Naive thymus-derived CD8-positive, alpha-beta T cell (primary cell): ENCODE results near the gene UNC93A. TPM values are rescaled to one million over a fixed set of nuclear protein-coding genes. Genes with fewer than 3 reads are reported as not detected.
"Not testable (repeated sequence)": the region's sequence is repeated elsewhere in the genome, so short reads cannot be mapped to it uniquely, and the experiment has no call there.

Experiments
- ATAC-seq, 2 donors: fragments of 150-1000 bp; cut with Tn5 transposase in 1 of 2; sonication (Bioruptor Pico), chemical (Tn5 transposase) in 1 of 2; 1 replicate in 1 of 2; 2 replicates in 1 of 2; pipeline ENCODE4 v1.10.0; 2021; ENCODE audit warnings: mild to moderate bottlenecking in 2 of 2, moderate library complexity in 2 of 2
- POLR2A ChIA-PET: fragments of 350-600 bp; sonication (Branson Sonifier 250); formaldehyde crosslinking; loops from one replicate; lab custom pipeline; 2021; ENCODE audit warnings: antibody characterized with exemption; lab: Charles Lee
- DNase-seq, 10 donors: peaks; one replicate each; pipeline versions ENCODE4 v3.0.0 to v3.0.0-alpha.2; 2020 to 2022
- H3K27ac Mint-ChIP-seq, 10 donors: one replicate each; pipeline ENCODE4 v1.8.0; 2020 to 2022; ENCODE audit warnings: mild to moderate bottlenecking in 10 of 10, mixed read lengths in 10 of 10, moderate library complexity in 4 of 10, inconsistent platforms in 1 of 10
- H3K27me3 Mint-ChIP-seq, 5 donors: one replicate each; pipeline ENCODE4 v1.8.0; 2021 to 2022; ENCODE audit warnings: mixed read lengths in 5 of 5
- H3K36me3 Mint-ChIP-seq, 3 donors: one replicate each; pipeline ENCODE4 v1.8.0; 2020 to 2022; ENCODE audit warnings: mixed read lengths in 3 of 3, mild to moderate bottlenecking in 2 of 3, inconsistent platforms in 1 of 3
- H3K4me1 Mint-ChIP-seq, 4 donors: one replicate each; pipeline ENCODE4 v1.8.0; 2021 to 2022; ENCODE audit warnings: mixed read lengths in 4 of 4
- H3K4me3 Mint-ChIP-seq, 10 donors: one replicate each; pipeline ENCODE4 v1.8.0; 2020 to 2022; ENCODE audit warnings: mild to moderate bottlenecking in 10 of 10, mixed read lengths in 10 of 10, moderate library complexity in 6 of 10, inconsistent platforms in 1 of 10
- H3K9me3 Mint-ChIP-seq, 9 donors: one replicate each; pipeline ENCODE4 v1.8.0; 2020 to 2022; ENCODE audit warnings: mixed read lengths in 9 of 9, mild to moderate bottlenecking in 3 of 9, inconsistent platforms in 1 of 9, moderate library complexity in 1 of 9
- polyA plus RNA-seq, 3 donors: library from polyadenylated mRNA; unstranded; fragments of 300-500 nt; fragmentation: Illumina TruSeq; gene quantifications; one replicate each; pipeline ENCODE4 v1.2.3, GENCODE V29; 2021
- total RNA-seq, 8 experiments: library from RNA in 2 of 8; stranded (reverse) in 2 of 8; gene quantifications; one replicate each; pipeline ENCODE4 v1.2.3 and lab custom pipeline; 2021 to 2026

Gene UNC93A
- total and polyA plus RNA-seq, 5 experiments from 2014 or later: not detected

DNA sequence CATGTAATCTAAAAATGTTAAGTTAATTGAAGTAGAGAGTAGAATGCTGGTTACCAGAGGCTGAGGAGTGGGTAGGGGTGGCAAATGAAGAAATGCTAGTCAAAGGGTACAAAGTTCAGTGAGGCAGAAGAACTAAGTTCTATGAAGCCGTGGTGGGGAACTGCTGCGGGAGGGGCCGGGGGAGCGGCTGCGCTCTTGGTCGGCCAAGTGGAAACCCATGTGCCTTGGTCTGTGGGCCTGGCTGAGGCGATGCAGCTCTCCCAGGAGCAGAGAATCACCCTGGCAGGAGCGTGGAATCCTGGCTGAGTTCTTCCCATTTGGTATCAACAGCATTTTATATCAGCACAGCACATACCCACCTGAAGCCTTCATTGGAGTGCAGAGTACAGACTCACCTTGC is 56.1 kb downstream of the UNC93A start:
- H3K27ac Mint-ChIP-seq: no peak overlapping the region
- peaks cover 6 to 21% (median 17%) of the 10 kb centered on the region in 4 donors for H3K4me1 Mint-ChIP-seq
- POLR2A ChIA-PET: no interaction called here
- DNase-seq: no peak
- H3K27me3 Mint-ChIP-seq: peaks cover 0 to 5% (median 0%) of the 10 kb centered on the region in 5 donors
- H3K36me3 Mint-ChIP-seq: no peaks in the 10 kb centered on the region
- no peaks in the 10 kb centered on the region for H3K9me3 Mint-ChIP-seq
- H3K4me3 Mint-ChIP-seq: no peak overlapping the region
- ATAC-seq: no peak

- Mint-ChIP-seq H3K36me3 (peaks cover 0 to 2% (median 0%) of the 10 kb centered on the region in 3 donors), H3K4me1 (peaks cover 6 to 21% (median 17%) of the 10 kb centered on the region in 4 donors), H3K4me3 (peak overlapping the region; percentile 87 to 97 (median 92)), H3K27ac (peak overlapping the region in 5 of 10 donors; percentile 61 to 93 (median 72)), H3K27me3 (peaks cover 0 to 10% (median 1%) of the 10 kb centered on the region in 5 donors), H3K9me3 (peaks cover 0 to 2% (median 0%) of the 10 kb centered on the region in 9 donors)
- DNase-seq (no peak), ATAC-seq (no peak)
- POLR2A ChIA-PET: no interaction called here
Observed at GRCh38 chr6:167349631-167350274, 58.6 kb downstream of the UNC93A start.

DNA sequence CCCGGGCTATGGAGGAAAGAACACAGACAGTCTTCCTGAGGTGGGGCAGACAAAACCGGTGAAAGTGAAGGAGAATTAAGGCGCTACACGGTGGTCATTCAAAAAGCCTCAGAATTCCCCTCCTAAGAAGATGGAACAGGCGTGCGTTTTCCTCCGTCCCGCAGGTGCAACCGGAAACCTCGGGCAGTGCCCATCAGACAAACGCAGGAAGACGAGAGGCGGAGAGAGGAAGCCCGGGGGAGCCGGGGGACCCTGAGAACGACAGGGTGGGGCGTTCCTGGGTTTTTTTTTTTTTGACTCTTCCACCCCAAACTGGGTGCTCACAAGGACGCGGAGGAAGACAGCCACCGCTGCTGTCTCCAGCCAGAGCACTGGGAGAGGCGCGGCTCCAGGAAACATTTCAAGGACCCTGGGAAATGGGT is 59.2 kb downstream of the UNC93A start:
- Mint-ChIP-seq H3K4me1 (peaks cover 6 to 21% (median 17%) of the 10 kb centered on the region in 4 donors), H3K36me3 (peaks cover 0 to 2% (median 0%) of the 10 kb centered on the region in 3 donors), H3K27ac (peak overlapping the region in 6 of 10 donors; percentile 61 to 93 (median 72)), H3K9me3 (peaks cover 0 to 2% (median 0%) of the 10 kb centered on the region in 9 donors), H3K27me3 (peaks cover 0 to 10% (median 1%) of the 10 kb centered on the region in 5 donors), H3K4me3 (peak overlapping the region; percentile 87 to 97 (median 92))
- POLR2A ChIA-PET: interaction anchor here (0.8 kb wide), 1 partner anchor 351 kb away, joined by 3 read pairs; the partner anchor contains the start of gene CEP43
- no peak for ATAC-seq
- DNase-seq: peak in 2 of 10 donors; percentile 5 to 13

- Mint-ChIP-seq H3K27ac (peak overlapping the region in 6 of 10 donors; percentile 26 to 93 (median 72)), H3K4me1 (peaks cover 6 to 21% (median 17%) of the 10 kb centered on the region in 4 donors)
Observed at GRCh38 chr6:167350731-167351655, 59.9 kb downstream of the UNC93A start.

DNA sequence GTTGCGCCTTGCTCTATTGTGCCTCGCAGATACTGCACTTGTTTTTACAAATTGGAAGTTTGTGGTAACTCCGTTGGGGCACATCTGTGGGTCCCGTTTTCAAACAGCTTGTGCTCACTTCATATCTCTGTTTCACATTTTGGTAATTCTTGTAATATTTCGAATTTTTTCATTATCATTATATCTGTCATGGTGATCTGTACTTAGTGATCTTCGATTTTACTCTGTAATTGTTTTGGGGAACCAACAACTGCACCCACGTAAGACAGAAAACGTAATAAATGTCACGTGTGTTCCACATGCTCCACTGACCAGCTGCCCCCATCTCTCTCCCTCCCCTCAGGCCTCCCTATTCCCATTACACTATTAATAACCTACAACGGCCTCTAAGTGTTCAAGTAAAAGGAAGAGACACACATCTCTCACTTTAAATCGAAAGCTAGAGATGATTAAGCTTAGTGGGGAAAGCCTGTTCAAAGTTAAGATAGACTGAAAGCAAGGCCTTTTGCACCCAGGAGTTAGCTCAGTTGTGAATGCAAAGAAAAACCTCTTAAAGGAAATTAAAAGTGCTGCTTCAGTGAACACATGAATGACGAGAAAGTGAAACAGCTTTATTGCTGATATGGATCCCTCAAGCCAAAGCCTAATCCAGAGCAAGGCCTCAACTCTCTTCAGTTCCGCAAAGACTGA is 60.7 kb downstream of the UNC93A start:
- peaks cover 0 to 2% (median 0%) of the 10 kb centered on the region in 9 donors for H3K9me3 Mint-ChIP-seq
- peaks cover 0 to 2% (median 0%) of the 10 kb centered on the region in 3 donors for H3K36me3 Mint-ChIP-seq
- ATAC-seq (no peak), DNase-seq (no peak)
- POLR2A ChIA-PET: interaction anchor here (0.9 kb wide), 1 partner anchor 395 kb away, joined by 3 read pairs; the partner anchor contains the start of gene RNASET2
- peaks cover 6 to 21% (median 17%) of the 10 kb centered on the region in 4 donors for H3K4me1 Mint-ChIP-seq
- peaks cover 1 to 12% (median 4%) of the 10 kb centered on the region in 5 donors for H3K27me3 Mint-ChIP-seq
- peak overlapping the region; percentile 87 to 97 (median 92) for H3K4me3 Mint-ChIP-seq
- peak overlapping the region in 5 of 10 donors; percentile 12 to 83 (median 48) for H3K27ac Mint-ChIP-seq

More at GRCh38 chr6:167350731-167351655, 59.9 kb downstream of the UNC93A start:
- DNase-seq (peak; percentile 53 to 83 (median 73)), ATAC-seq (peak; percentile 84 to 85)
- H3K36me3 Mint-ChIP-seq: peaks cover 0 to 2% (median 0%) of the 10 kb centered on the region in 3 donors
- peaks cover 0 to 10% (median 4%) of the 10 kb centered on the region in 5 donors for H3K27me3 Mint-ChIP-seq
- peaks cover 0 to 2% (median 0%) of the 10 kb centered on the region in 9 donors for H3K9me3 Mint-ChIP-seq
- POLR2A ChIA-PET: interaction anchor here (0.8 to 0.9 kb wide), 2 partner anchors 352 to 394 kb away, joined by 3 read pairs; partner anchors contain the start of genes CEP43 and RNASET2
- peak overlapping the region; percentile 87 to 97 (median 92) for H3K4me3 Mint-ChIP-seq

- DNase-seq (no peak), ATAC-seq (no peak)
- Mint-ChIP-seq H3K9me3 (peaks cover 0 to 2% (median 0%) of the 10 kb centered on the region in 9 donors), H3K4me3 (no peak overlapping the region), H3K27ac (no peak overlapping the region), H3K27me3 (peaks cover 4 to 10% (median 9%) of the 10 kb centered on the region in 5 donors), H3K36me3 (peaks cover 0 to 2% (median 0%) of the 10 kb centered on the region in 3 donors), H3K4me1 (peaks cover 0 to under 1% (median under 1%) of the 10 kb centered on the region in 4 donors)
- POLR2A ChIA-PET: no interaction called here
Observed at GRCh38 chr6:167356874-167357273, 65.8 kb downstream of the UNC93A start.

- Mint-ChIP-seq H3K27me3 (peaks cover 4 to 14% (median 7%) of the 10 kb centered on the region in 5 donors), H3K27ac (peak overlapping the region in 1 of 10 donors; percentile 44)
- H3K4me1 Mint-ChIP-seq, H3K9me3 Mint-ChIP-seq, ATAC-seq, DNase-seq, H3K4me3 Mint-ChIP-seq, H3K36me3 Mint-ChIP-seq, POLR2A ChIA-PET: not testable (repeated sequence)
Observed at GRCh38 chr6:167358394-167358793, 67.3 kb downstream of the UNC93A start.

- H3K9me3 Mint-ChIP-seq, ATAC-seq, H3K27ac Mint-ChIP-seq, H3K36me3 Mint-ChIP-seq, H3K4me3 Mint-ChIP-seq, H3K4me1 Mint-ChIP-seq, DNase-seq, POLR2A ChIA-PET: not testable (repeated sequence)
- H3K27me3 Mint-ChIP-seq: peaks cover 3 to 17% (median 7%) of the 10 kb centered on the region in 5 donors
Observed at GRCh38 chr6:167361170-167361569, 70.1 kb downstream of the UNC93A start.

Other genes with a start within 250 kb of the UNC93A start
- 1 to 10 TPM in 1 of 2 experiments, under 1 TPM in 1; 0.10 to 1.1 TPM for gene CCR6, start 168.2 kb upstream of the UNC93A start, total RNA-seq
- gene CCR6, start 168.2 kb upstream of the UNC93A start, polyA plus RNA-seq: under 1 TPM; 0.26 to 0.51 (median 0.27) TPM
- gene GPR31, start 133.3 kb upstream of the UNC93A start, total RNA-seq: not detected
- not detected for gene GPR31, start 133.3 kb upstream of the UNC93A start, polyA plus RNA-seq
- gene TTLL2, start 33.8 kb downstream of the UNC93A start, total RNA-seq: not detected
- gene TTLL2, start 33.8 kb downstream of the UNC93A start, polyA plus RNA-seq: not detected